ENCODE results near the gene GADD45B.
"Not testable (repeated sequence)": the region's sequence is repeated elsewhere in the genome, so short reads cannot be mapped to it uniquely, and the experiment has no call there.

The GADD45B gene

DNA sequence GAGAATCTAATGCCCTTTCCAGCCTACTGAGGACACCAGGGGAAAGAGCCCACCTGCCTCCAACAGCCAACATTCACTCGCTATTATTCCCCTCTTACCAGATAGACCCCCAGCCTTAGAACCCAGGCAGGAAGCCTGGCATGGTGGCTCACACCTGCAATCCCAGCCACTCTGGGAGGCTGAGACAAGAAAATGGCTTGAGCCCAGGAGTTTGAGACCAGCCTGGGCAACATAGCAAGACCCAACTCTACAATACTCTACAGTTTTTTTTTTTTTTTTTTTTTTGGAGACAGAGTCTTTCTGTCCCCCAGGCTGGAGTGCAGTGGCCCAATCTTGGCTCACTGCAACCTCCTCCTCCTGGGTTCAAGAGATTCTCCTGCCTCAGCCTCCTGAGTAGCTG is 15.7 kb upstream of the GADD45B start:
- Histone ChIP-seq H3K9ac (ENCODE audit: low read length) (no peak overlapping the region), H3K27ac (ENCODE audit: low read depth, low read length) (no peak overlapping the region), H3K9me3 (ENCODE audit: control insufficient read depth, insufficient read depth, low read depth, low read length) (no peaks in the 10 kb centered on the region), H3K27me3 (ENCODE audit: control insufficient read depth, insufficient read depth, low read length) (no peaks in the 10 kb centered on the region), H3K4me3 (ENCODE audit: low read depth, low read length) (no peak overlapping the region), H3K4me1 (ENCODE audit: control insufficient read depth, insufficient read depth, low read length) (peaks cover 5% of the 10 kb centered on the region; the same call in 1 of the 2 replicates), H3K36me3 (ENCODE audit: control insufficient read depth, insufficient read depth, low read length) (no peaks in the 10 kb centered on the region)

DNA sequence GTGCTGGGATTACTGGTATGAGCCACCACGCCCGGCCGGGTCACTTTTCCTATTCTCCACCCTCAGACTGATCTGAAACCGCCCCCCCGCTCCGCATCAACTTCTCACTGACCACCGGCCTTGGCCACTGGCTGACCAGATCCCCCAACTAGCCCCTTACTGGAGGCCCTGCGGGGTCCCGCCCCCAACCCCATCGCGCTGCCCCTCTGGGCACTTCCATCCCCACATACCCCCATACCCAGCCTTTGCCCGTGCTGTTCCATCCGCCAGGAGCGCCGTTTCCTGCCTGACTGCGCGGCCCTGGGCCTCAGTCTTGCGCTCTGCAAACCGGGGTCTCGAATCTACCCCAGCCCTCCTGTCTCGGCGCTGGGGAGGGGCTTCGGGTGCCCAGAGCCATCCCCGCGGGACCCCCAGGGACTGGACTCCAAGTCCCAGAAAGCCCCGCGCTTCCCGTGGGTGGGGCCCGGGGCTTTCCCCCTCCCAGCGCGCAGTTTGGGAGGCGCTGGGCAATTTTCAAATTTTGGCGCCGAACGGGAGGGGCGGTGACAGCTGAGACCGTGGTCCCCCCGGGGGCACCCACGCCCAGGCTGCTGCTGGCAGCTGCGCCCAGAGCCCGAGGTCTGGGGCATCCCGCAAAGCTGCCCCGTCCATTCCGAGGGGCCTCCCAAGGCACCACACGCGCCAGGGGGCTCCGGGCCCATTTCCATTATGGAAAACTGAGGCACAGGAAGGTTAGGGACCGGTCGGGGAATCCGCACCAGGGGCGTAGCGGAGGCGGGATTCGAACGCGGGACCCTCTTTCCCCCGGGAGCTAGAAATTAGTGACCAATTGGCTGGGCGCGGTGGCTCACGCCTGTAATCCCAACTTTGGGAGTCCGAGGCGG is 13.9 kb upstream of the GADD45B start:
- H3K36me3 ChIP-seq (ENCODE audit: control insufficient read depth, insufficient read depth, low read length): no peaks in the 10 kb centered on the region
- no peaks in the 10 kb centered on the region for H3K9me3 ChIP-seq (ENCODE audit: control insufficient read depth, insufficient read depth, low read depth, low read length)
- H3K27ac ChIP-seq (ENCODE audit: low read depth, low read length): peak overlapping the region; percentile 65; the same call in 1 of the 2 replicates
- H3K4me3 ChIP-seq (ENCODE audit: low read depth, low read length): peak overlapping the region; percentile 63
- peak overlapping the region; percentile 73 for H3K9ac ChIP-seq (ENCODE audit: low read length)
- peaks cover 4% of the 10 kb centered on the region; the same call in 1 of the 2 replicates for H3K4me1 ChIP-seq (ENCODE audit: control insufficient read depth, insufficient read depth, low read length)
- no peaks in the 10 kb centered on the region for H3K27me3 ChIP-seq (ENCODE audit: control insufficient read depth, insufficient read depth, low read length)

GRCh38 chr19:2462635-2463421 is 13.1 kb upstream of the GADD45B start:
- Histone ChIP-seq H3K27me3 (ENCODE audit: control insufficient read depth, insufficient read depth, low read length) (no peaks in the 10 kb centered on the region), H3K4me1 (ENCODE audit: control insufficient read depth, insufficient read depth, low read length) (peaks cover 2% of the 10 kb centered on the region; the same call in 1 of the 2 replicates), H3K27ac (ENCODE audit: low read depth, low read length) (peak overlapping the region; percentile 68; the same call in 1 of the 2 replicates), H3K9ac (ENCODE audit: low read length) (peak overlapping the region; percentile 73), H3K4me3 (ENCODE audit: low read depth, low read length) (peak overlapping the region; percentile 63), H3K9me3 (ENCODE audit: control insufficient read depth, insufficient read depth, low read depth, low read length) (no peaks in the 10 kb centered on the region), H3K36me3 (ENCODE audit: control insufficient read depth, insufficient read depth, low read length) (no peaks in the 10 kb centered on the region)

DNA sequence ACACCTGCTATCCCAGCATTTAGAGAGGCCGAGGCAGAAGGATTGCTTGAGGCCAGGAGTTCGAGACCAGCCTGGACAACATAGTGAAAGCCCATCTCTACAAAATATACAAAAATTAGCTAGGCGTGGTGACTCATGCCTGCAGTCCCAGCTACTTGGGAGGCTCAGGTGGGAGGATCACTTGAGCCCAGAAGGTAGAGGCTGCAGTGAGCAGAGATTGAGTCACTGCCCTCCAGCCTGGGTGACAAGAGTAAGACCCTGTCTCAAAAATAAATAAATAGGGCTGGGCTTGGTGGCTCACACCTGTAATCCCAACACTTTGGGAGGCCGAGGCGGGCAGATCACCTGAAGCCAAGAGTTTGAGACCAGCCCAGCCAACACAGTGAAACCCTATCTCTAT is 12.2 kb upstream of the GADD45B start:
- H3K9ac ChIP-seq (ENCODE audit: low read length); H3K27ac ChIP-seq (ENCODE audit: low read depth, low read length); H3K27me3 ChIP-seq (ENCODE audit: control insufficient read depth, insufficient read depth, low read length); H3K9me3 ChIP-seq (ENCODE audit: control insufficient read depth, insufficient read depth, low read depth, low read length); H3K4me3 ChIP-seq (ENCODE audit: low read depth, low read length); H3K36me3 ChIP-seq (ENCODE audit: control insufficient read depth, insufficient read depth, low read length); H3K4me1 ChIP-seq (ENCODE audit: control insufficient read depth, insufficient read depth, low read length): not testable (repeated sequence)

DNA sequence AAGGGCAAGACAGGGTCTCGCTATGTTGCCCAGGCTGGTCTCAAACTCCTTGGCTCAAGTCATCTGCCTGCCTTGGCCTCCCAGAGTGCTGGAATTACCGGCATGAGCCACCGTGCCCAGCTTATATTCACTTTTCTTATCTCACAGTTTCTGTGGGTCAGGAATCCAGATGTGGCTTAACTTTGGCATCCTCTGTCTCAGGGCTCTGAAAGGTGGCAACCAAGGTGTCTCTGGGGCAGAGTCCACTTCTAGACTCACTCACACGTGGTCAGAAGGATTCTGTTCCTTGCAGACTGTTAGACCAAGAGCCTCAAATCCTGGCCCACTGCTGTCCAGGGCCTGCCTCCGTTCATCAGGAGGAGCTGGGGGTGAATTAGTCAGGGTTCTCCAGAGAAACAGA is 11.5 kb upstream of the GADD45B start:
- Histone ChIP-seq H3K27me3 (ENCODE audit: control insufficient read depth, insufficient read depth, low read length) (no peaks in the 10 kb centered on the region), H3K27ac (ENCODE audit: low read depth, low read length) (no peak overlapping the region), H3K9ac (ENCODE audit: low read length) (no peak overlapping the region), H3K4me1 (ENCODE audit: control insufficient read depth, insufficient read depth, low read length) (peaks cover 7% of the 10 kb centered on the region), H3K9me3 (ENCODE audit: control insufficient read depth, insufficient read depth, low read depth, low read length) (no peaks in the 10 kb centered on the region), H3K36me3 (ENCODE audit: control insufficient read depth, insufficient read depth, low read length) (no peaks in the 10 kb centered on the region), H3K4me3 (ENCODE audit: low read depth, low read length) (no peak overlapping the region)

DNA sequence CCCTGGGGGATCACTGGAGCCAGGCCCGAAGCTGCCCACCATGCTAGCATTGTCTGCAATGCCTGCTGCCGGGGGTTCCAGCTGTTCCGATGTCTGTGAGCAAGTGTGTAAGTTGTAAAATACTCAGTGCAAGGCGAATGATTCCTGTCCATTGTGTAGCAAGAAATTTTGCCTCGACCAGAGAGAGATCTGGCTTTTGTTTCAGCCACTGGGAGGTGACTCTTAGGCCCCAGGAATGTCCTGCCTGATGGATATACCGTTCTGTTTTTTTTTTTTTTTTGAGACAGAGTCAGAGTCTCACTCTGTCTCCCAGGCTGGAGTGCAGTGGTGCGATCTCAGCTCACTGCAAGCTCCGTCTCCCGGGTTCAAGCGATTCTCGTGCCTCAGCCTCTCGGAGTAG is 7.3 kb upstream of the GADD45B start:
- Histone ChIP-seq H3K4me3 (ENCODE audit: low read depth, low read length) (no peak overlapping the region), H3K27me3 (ENCODE audit: control insufficient read depth, insufficient read depth, low read length) (no peaks in the 10 kb centered on the region), H3K27ac (ENCODE audit: low read depth, low read length) (no peak overlapping the region; the same call in 1 of the 2 replicates), H3K4me1 (ENCODE audit: control insufficient read depth, insufficient read depth, low read length) (peaks cover 6% of the 10 kb centered on the region), H3K9ac (ENCODE audit: low read length) (no peak overlapping the region), H3K9me3 (ENCODE audit: control insufficient read depth, insufficient read depth, low read depth, low read length) (no peaks in the 10 kb centered on the region), H3K36me3 (ENCODE audit: control insufficient read depth, insufficient read depth, low read length) (no peaks in the 10 kb centered on the region)

DNA sequence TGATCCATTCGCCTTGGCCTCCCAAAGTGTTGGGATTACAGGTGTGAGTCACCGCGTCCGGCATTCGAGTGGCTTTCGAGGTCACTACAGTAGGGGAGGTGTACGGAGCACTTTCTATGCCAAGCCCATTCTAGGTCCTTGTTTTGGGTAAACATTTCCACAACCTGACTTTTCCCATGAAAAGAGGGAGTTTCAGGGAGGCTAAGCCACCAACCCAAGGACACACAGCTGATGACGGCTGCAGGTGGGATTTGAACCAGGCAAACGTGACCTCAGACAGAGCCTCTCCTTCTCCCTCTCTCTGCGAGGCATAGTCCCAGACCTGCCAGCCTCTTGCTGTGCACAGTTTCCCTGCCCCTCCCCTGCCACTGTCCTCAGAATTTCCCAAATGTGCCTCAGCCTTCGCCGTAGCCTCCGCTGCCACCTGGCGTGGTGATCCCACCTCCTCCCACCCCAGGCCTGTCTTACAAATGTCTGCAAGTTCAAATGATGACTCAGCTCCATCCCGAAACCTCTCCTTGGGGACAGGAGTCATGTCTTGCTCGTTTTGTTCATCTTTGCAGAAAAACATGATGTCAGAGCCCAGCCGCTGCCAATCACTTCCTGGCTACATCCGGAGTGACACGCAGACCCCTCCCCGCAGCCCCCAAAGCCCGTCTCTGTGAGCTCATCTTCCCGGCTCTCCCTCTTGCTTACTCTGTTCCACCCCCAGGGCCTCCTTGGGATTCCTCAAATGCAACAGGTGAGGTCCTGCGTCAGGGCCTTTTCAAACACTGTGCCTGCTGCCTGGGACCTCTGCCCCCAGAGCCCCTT is 6.6 kb upstream of the GADD45B start:
- H3K4me3 ChIP-seq (ENCODE audit: low read depth, low read length): peak overlapping the region; percentile 14; the same call in 1 of the 2 replicates
- H3K27ac ChIP-seq (ENCODE audit: low read depth, low read length): no peak overlapping the region; the same call in 1 of the 2 replicates
- no peaks in the 10 kb centered on the region for H3K9me3 ChIP-seq (ENCODE audit: control insufficient read depth, insufficient read depth, low read depth, low read length)
- H3K36me3 ChIP-seq (ENCODE audit: control insufficient read depth, insufficient read depth, low read length): no peaks in the 10 kb centered on the region
- H3K27me3 ChIP-seq (ENCODE audit: control insufficient read depth, insufficient read depth, low read length): no peaks in the 10 kb centered on the region
- peak overlapping the region; percentile 53 for H3K9ac ChIP-seq (ENCODE audit: low read length)
- peaks cover 6% of the 10 kb centered on the region for H3K4me1 ChIP-seq (ENCODE audit: control insufficient read depth, insufficient read depth, low read length)

DNA sequence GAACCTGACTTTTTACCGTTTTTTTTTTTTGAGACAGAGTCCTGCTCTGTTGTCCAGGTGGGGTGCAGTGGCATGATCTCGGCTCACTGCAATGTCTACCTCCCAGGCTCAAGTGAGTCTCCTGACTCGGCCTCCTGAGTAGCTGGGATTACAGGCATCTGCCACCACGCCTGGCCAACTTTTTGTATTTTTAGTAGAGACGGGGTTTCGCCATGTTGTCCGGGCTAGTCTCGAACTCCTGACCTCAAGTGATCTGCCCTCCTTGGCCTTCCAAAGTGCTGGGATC is 6.1 kb upstream of the GADD45B start:
- peak overlapping the region; percentile 53 for H3K9ac ChIP-seq (ENCODE audit: low read length)
- not testable (repeated sequence) for H3K9me3 ChIP-seq (ENCODE audit: control insufficient read depth, insufficient read depth, low read depth, low read length); H3K27me3 ChIP-seq (ENCODE audit: control insufficient read depth, insufficient read depth, low read length); H3K36me3 ChIP-seq (ENCODE audit: control insufficient read depth, insufficient read depth, low read length); H3K27ac ChIP-seq (ENCODE audit: low read depth, low read length); H3K4me1 ChIP-seq (ENCODE audit: control insufficient read depth, insufficient read depth, low read length); H3K4me3 ChIP-seq (ENCODE audit: low read depth, low read length)

- H3K36me3 ChIP-seq (ENCODE audit: control insufficient read depth, insufficient read depth, low read length): peaks cover 9% of the 10 kb centered on the region; the same call in 1 of the 2 replicates
- H3K4me3 ChIP-seq (ENCODE audit: low read depth, low read length): peak overlapping the region; percentile 80
- peak overlapping the region; percentile 75 for H3K9ac ChIP-seq (ENCODE audit: low read length)
- H3K27me3 ChIP-seq (ENCODE audit: control insufficient read depth, insufficient read depth, low read length): peaks cover 7% of the 10 kb centered on the region
- H3K4me1 ChIP-seq (ENCODE audit: control insufficient read depth, insufficient read depth, low read length): peaks cover 4% of the 10 kb centered on the region
- H3K27ac ChIP-seq (ENCODE audit: low read depth, low read length): peak overlapping the region; percentile 10; the same call in 1 of the 2 replicates
- H3K9me3 ChIP-seq (ENCODE audit: control insufficient read depth, insufficient read depth, low read depth, low read length): no peaks in the 10 kb centered on the region
Measured at GRCh38 chr19:2474232-2475017, 1.5 kb upstream of the GADD45B start.

- Histone ChIP-seq H3K4me1 (ENCODE audit: control insufficient read depth, insufficient read depth, low read length) (peaks cover 7% of the 10 kb centered on the region), H3K4me3 (ENCODE audit: low read depth, low read length) (peak overlapping the region; percentile 80), H3K9me3 (ENCODE audit: control insufficient read depth, insufficient read depth, low read depth, low read length) (no peaks in the 10 kb centered on the region), H3K27me3 (ENCODE audit: control insufficient read depth, insufficient read depth, low read length) (peaks cover 12% of the 10 kb centered on the region), H3K9ac (ENCODE audit: low read length) (peak overlapping the region; percentile 75), H3K36me3 (ENCODE audit: control insufficient read depth, insufficient read depth, low read length) (peaks cover 9% of the 10 kb centered on the region; the same call in 1 of the 2 replicates), H3K27ac (ENCODE audit: low read depth, low read length) (peak overlapping the region; percentile 10; the same call in 1 of the 2 replicates)
Measured at GRCh38 chr19:2475018-2475701, 767 bp upstream of the GADD45B start.
